Measurements from ENCODE around the gene CYP2W1.

CYP2W1 gene

GRCh38 chr7:988963-989529 is 6.1 kb downstream of the CYP2W1 start:
- no peaks in the 10 kb centered on the region for H3K27me3 ChIP-seq (ENCODE audit: insufficient read depth, poor library complexity, severe bottlenecking)
- H3K36me3 ChIP-seq (ENCODE audit: low read depth), result no peaks in the 10 kb centered on the region
- TF ChIP-seq CTCF (IDR thresholded peaks at IDR 0.05; ENCODE audit: poor library complexity, severe bottlenecking), result no peak
- no peak for ATAC-seq (ENCODE audit: low read depth)
- no peak overlapping the region for H3K4me3 ChIP-seq (ENCODE audit: severe bottlenecking)
- DNase-seq (ENCODE audit: low spot score), result no peak
- no peaks in the 10 kb centered on the region for H3K4me1 ChIP-seq (ENCODE audit: insufficient read depth, poor library complexity, severe bottlenecking)
- H3K27ac ChIP-seq (ENCODE audit: poor library complexity, severe bottlenecking), result no peak overlapping the region
- H3K9me3 ChIP-seq (ENCODE audit: severe bottlenecking), result no peaks in the 10 kb centered on the region

- no peaks in the 10 kb centered on the region for H3K9me3 ChIP-seq (ENCODE audit: severe bottlenecking)
- no peaks in the 10 kb centered on the region for H3K4me1 ChIP-seq (ENCODE audit: insufficient read depth, poor library complexity, severe bottlenecking)
- H3K36me3 ChIP-seq (ENCODE audit: low read depth), result no peaks in the 10 kb centered on the region
- H3K4me3 ChIP-seq (ENCODE audit: severe bottlenecking), result no peak overlapping the region
- ATAC-seq (ENCODE audit: low read depth), result no peak
- TF ChIP-seq CTCF (IDR thresholded peaks at IDR 0.05; ENCODE audit: poor library complexity, severe bottlenecking), result no peak
- no peak for DNase-seq (ENCODE audit: low spot score)
- H3K27me3 ChIP-seq (ENCODE audit: insufficient read depth, poor library complexity, severe bottlenecking), result no peaks in the 10 kb centered on the region
- no peak overlapping the region for H3K27ac ChIP-seq (ENCODE audit: poor library complexity, severe bottlenecking)
These were observed 7.5 kb downstream of the CYP2W1 start for GRCh38 chr7:990352-990932.

- H3K4me1 ChIP-seq (ENCODE audit: insufficient read depth, poor library complexity, severe bottlenecking), result no peaks in the 10 kb centered on the region
- H3K27ac ChIP-seq (ENCODE audit: poor library complexity, severe bottlenecking), result no peak overlapping the region
- no peak for DNase-seq (ENCODE audit: low spot score)
- no peak overlapping the region for H3K4me3 ChIP-seq (ENCODE audit: severe bottlenecking)
- TF ChIP-seq CTCF (IDR thresholded peaks at IDR 0.05; ENCODE audit: poor library complexity, severe bottlenecking), result no peak
- no peaks in the 10 kb centered on the region for H3K9me3 ChIP-seq (ENCODE audit: severe bottlenecking)
- H3K36me3 ChIP-seq (ENCODE audit: low read depth), result no peaks in the 10 kb centered on the region
- no peaks in the 10 kb centered on the region for H3K27me3 ChIP-seq (ENCODE audit: insufficient read depth, poor library complexity, severe bottlenecking)
- ATAC-seq (ENCODE audit: low read depth), result no peak
These were observed 8.2 kb downstream of the CYP2W1 start for GRCh38 chr7:990933-991728.

- no peak for TF ChIP-seq CTCF (IDR thresholded peaks at IDR 0.05; ENCODE audit: poor library complexity, severe bottlenecking)
- Histone ChIP-seq H3K36me3 (ENCODE audit: low read depth) (no peaks in the 10 kb centered on the region), H3K9me3 (ENCODE audit: severe bottlenecking) (no peaks in the 10 kb centered on the region), H3K27ac (ENCODE audit: poor library complexity, severe bottlenecking) (no peak overlapping the region), H3K27me3 (ENCODE audit: insufficient read depth, poor library complexity, severe bottlenecking) (no peaks in the 10 kb centered on the region), H3K4me3 (ENCODE audit: severe bottlenecking) (no peak overlapping the region), H3K4me1 (ENCODE audit: insufficient read depth, poor library complexity, severe bottlenecking) (no peaks in the 10 kb centered on the region)
- no peak for DNase-seq (ENCODE audit: low spot score)
- no peak for ATAC-seq (ENCODE audit: low read depth)
These were observed 9.0 kb downstream of the CYP2W1 start for GRCh38 chr7:991729-992656.

All from RWPE2 (cell line).